Measurements from ENCODE around the gene HIBADH.

Gene HIBADH

DNA sequence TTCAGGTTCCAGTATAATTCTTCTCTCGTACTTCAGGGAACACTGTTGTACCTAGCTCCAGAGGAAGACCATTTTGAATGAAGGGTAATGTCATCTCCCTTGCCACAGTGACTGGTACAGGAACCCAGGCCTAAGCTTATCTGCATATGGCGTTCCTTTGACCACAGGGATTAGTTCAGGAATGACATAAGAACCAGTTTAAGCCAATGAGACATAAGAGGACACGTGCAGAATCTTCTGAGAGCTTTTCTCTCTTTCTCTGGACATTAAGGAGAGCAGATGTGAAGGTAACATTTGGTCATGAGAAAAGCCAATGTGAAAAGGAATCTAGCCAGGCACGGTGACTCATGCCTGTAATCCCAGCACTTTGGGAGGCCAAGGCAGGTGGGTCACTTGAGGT is 21.8 kb upstream of the HIBADH start:
- Histone ChIP-seq H3K4me1 (ENCODE audit: control insufficient read depth, insufficient read depth, low read length) (no peaks in the 10 kb centered on the region), H3K9me3 (ENCODE audit: control insufficient read depth, insufficient read depth, low read depth, low read length) (no peaks in the 10 kb centered on the region), H3K4me3 (ENCODE audit: low read depth, low read length) (no peak overlapping the region), H3K36me3 (ENCODE audit: control insufficient read depth in 2 of 2, insufficient read depth in 1 of 2, low read length in 2 of 2) (no peaks in the 10 kb centered on the region), H3K27ac (ENCODE audit: extremely low read depth, low read depth, low read length) (no peak overlapping the region)
- TF ChIP-seq ZNF670 (tag by site-specific recombination; IDR thresholded peaks at IDR 0.05; ENCODE audit: low read depth) (no peak), TSHZ1 (tag by site-specific recombination; IDR thresholded peaks at IDR 0.05; ENCODE audit: borderline replicate concordance) (no peak), YY1 (tag by site-specific recombination; IDR thresholded peaks at IDR 0.05) (no peak), ZNF391 (tag by site-specific recombination; IDR thresholded peaks at IDR 0.05; ENCODE audit: borderline replicate concordance, low read depth) (no peak), ZBTB20 (tag by site-specific recombination; IDR thresholded peaks at IDR 0.05) (no peak), ZNF248 (tag by site-specific recombination; IDR thresholded peaks at IDR 0.05) (no peak)
- POLR2A ChIA-PET, result no interaction called here
- CTCF ChIA-PET, result interaction anchor here (1.0 kb wide), 1 partner anchor 9 kb away, joined by 4 read pairs; no protein-coding TSS in a partner anchor

DNA sequence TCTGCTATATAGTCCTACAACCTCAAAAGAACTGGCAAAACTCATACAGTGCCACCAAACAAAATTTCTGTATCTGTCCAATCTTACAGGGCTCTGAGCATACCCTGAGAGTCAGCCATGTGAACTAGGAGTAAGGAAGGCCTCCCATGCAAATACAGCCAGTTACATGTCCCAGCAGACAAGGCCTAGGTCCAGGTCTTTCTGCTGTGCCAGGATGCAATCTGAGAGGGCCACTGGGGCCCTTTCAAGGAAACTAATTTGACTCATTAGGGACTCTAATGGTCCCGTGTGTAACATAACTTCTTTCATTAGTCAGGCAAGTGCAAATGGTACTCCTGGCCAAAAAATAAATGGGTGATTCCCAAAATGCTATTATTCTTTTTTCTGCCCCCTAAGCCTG is 17.9 kb upstream of the HIBADH start:
- no peaks in the 10 kb centered on the region for H3K9me3 ChIP-seq (ENCODE audit: control insufficient read depth, insufficient read depth, low read depth, low read length)
- TF ChIP-seq ZNF138 (tag by site-specific recombination; IDR thresholded peaks at IDR 0.05; ENCODE audit: borderline replicate concordance), result no peak
- no peak for TF ChIP-seq ZBTB1 (tag by site-specific recombination; IDR thresholded peaks at IDR 0.05)
- TF ChIP-seq PRDM6 (tag by site-specific recombination; IDR thresholded peaks at IDR 0.05), result no peak
- peaks cover 3% of the 10 kb centered on the region for H3K4me1 ChIP-seq (ENCODE audit: control insufficient read depth, insufficient read depth, low read length)
- H3K4me3 ChIP-seq (ENCODE audit: low read depth, low read length), result no peak overlapping the region
- POLR2A ChIA-PET, result no interaction called here
- no peaks in the 10 kb centered on the region for H3K36me3 ChIP-seq (ENCODE audit: control insufficient read depth in 2 of 2, insufficient read depth in 1 of 2, low read length in 2 of 2)
- no peak overlapping the region for H3K27ac ChIP-seq (ENCODE audit: extremely low read depth, low read depth, low read length)
- CTCF ChIA-PET, result no interaction called here

- Histone ChIP-seq H3K4me1 (ENCODE audit: control insufficient read depth, insufficient read depth, low read length) (peaks cover 3% of the 10 kb centered on the region), H3K36me3 (ENCODE audit: control insufficient read depth in 2 of 2, insufficient read depth in 1 of 2, low read length in 2 of 2) (no peaks in the 10 kb centered on the region), H3K9me3 (ENCODE audit: control insufficient read depth, insufficient read depth, low read depth, low read length) (no peaks in the 10 kb centered on the region), H3K27ac (ENCODE audit: extremely low read depth, low read depth, low read length) (no peak overlapping the region), H3K4me3 (ENCODE audit: low read depth, low read length) (no peak overlapping the region)
- peak; percentile 87 for TF ChIP-seq ZNF449 (tag by site-specific recombination; IDR thresholded peaks at IDR 0.05)
- no peak for TF ChIP-seq ZNF473 (tag by site-specific recombination; IDR thresholded peaks at IDR 0.05)
- ChIA-PET POLR2A (interaction anchor here (2.4 kb wide), 1 partner anchor 16 kb away, joined by 7 read pairs; the partner anchor contains the start of gene HIBADH), CTCF (interaction anchor here (0.6 kb wide), 2 partner anchors 12 to 78 kb away, joined by 3 to 4 read pairs; no protein-coding TSS in a partner anchor)
Observed at GRCh38 chr7:27678617-27679260, 16.1 kb upstream of the HIBADH start.

All from HEK293 (cell line).